Ecto neural progenitor cell (in vitro differentiated cells): Measurements from ENCODE around the gene SMAD7.

Source experiments
- DNase-seq: peaks from one replicate; pipeline ENCODE4 v3.0.0-alpha.2; 2018; ENCODE audit warnings: low spot score

Gene SMAD7, protein sequence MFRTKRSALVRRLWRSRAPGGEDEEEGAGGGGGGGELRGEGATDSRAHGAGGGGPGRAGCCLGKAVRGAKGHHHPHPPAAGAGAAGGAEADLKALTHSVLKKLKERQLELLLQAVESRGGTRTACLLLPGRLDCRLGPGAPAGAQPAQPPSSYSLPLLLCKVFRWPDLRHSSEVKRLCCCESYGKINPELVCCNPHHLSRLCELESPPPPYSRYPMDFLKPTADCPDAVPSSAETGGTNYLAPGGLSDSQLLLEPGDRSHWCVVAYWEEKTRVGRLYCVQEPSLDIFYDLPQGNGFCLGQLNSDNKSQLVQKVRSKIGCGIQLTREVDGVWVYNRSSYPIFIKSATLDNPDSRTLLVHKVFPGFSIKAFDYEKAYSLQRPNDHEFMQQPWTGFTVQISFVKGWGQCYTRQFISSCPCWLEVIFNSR

DNA sequence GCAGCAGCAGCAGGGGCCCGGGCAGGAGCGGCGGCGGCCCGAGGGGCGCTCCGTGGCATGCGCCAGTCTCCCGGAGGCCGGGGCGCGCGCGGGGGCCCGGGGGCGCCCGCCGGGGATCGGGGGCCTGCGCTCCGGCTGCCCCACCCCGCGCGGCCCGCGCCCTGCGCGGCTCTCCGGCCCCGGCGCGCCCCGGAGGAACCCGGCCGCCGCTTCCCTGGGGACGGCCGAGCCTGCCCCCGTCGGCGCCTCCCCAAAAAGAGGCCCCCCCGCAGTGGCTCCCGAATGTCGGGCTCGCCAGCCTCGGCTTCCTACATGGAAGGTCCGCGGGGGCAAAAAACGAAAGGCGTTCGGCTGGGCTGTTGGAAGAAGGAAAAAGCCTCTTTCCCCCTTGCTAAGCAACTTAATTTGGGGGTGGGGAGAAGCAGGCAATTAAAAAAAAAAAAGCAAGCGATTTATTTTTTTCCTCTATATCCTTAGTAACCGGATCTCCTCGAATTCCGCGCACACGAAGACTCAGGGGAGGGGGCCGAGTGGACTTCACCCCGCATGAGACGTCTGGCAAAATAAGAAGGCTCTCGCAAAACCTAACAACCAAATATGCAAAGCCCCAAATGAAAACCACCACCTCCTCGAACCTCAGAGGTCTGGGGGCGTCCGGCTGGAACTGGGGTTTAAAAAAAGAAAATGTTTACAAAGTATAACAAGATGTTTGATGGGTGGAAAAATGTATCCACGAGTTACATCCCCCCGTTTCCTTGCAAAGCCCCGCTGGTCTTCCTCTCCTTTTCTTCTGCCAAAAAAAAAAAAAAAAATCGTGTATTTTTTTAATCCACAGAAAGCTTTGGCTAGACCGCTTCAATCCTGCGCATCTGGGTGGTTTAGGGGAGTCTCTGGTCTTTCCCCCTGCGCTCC, at the start of gene SMAD7:
Gene SMAD7 (minus strand): TSS at position 430 of the 912 bp plus-strand sequence. CDS start 541 bp downstream, outside the sequence.
- DNase-seq: no peak

DNA sequence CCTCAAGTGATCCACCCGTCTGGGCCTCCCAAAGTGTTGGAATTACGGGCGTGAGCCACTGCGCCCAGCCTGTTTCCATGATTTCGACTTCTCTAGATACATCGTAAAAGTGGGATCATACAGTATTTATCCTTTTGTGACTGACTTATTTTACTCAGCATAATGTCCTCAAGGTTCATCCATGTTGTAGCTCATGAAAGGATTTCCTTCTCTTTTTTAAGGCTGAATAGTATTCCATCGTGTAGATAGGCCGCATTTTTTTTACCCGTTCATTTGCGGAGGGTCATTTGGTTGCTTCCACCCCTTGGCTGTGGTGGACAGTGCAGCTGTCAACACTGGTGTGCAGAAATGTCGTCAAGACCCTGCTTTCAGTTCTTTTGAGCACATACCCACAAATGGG, 48.8 kb upstream of the SMAD7 start:
- DNase-seq: no peak

DNA sequence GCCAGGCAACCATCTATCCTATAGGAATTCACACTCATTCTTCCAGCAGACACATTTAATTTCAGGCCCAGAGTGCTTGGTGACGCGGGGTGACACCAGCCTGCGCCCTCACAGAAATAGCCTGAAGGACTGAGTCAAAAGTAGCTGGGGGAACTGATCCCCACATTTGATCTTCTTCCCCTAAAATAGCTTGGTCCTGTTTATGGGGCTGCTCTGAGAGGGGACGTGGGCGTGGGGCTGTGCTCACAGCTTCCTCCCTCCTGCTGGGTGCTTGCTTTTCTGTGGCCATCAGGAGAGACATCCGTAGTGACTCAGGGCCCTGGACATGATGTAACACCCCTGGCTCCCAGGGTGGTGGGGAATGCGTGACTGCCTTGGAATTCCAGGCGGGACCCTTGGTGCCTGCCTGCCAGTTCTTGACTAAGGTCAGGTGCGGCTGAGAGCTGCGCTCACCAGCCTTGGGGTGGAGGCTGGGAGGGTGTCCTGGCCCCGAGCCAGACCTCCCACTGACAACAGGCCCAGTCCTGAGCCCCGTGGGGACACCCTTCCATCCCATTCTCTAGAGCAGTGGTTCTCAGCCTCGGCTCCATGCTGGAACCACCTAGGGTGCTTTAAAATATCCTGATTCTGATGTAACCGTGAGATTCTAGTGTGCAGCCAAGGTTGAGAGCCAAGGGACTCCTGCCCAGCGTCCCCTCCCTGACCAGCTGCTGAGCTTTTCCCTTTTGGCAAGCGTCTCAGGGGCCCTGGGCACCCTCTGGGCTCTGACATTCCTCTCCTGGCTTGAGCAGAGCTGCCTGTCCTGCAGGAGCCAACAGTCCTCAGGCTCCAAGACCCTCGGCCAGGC, 47.4 kb upstream of the SMAD7 start:
- no peak for DNase-seq

DNA sequence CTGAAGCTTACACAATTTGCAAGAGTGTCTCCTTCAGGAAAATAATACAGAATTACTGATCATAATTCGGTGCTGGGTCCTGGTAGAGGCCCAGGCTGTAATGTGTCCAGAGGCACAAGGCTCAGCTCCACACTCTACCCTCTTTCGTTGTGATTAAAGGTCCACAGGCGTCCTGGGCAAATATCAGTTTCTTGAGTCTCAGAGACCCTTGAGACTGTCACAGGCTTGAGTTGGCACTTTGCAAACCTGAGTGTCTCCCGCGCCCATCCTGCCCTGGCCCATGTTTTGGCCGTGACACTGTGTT, 46.9 kb upstream of the SMAD7 start:
- DNase-seq: no peak

DNA sequence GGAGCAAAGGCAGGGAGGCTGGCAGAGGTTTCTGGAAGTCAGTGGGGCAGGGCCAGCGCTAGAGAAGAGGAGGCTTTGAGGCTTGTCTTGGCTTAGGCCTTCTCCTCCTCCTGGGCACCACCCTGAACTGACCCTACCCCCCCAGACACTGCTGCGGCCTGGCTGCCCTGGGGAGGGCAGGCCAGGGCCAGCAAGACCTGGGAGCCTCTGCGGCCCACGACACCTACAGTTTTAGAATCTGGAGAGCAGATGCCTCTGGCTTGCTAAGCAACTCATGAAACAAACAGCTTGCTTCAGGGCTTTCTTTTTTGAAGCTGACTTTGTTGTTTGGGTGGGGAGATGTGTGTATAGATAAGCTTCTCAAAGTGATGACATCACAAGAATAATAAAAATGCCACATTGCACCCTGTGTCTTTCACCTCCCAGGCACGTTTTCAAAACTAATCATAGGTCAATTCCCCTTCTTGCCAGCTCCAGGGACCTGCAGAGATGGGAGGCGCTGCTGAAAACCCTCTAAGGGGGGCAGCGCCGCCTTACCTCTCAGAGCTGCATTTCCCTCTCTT, 46.2 kb upstream of the SMAD7 start:
- DNase-seq: no peak

DNA sequence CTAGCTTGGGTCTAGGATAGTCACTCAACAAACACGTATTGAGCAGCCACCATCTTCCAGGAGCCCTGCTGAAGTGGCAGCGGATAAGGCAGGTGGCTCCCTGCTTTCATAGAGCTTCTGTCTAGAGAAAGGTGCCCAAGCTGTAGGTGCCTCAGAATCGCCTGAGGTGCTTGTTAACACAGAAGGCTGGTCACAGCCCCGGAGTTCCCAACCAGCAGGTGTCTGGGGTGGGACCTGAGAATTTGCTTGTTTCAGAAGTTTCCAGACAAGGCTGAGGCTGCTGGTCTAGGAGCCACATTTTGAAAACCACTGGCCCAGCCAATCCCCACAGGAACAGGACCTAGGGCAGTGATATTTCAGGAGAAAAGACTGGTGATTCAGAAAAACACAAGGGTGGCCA, 45.3 kb upstream of the SMAD7 start:
- DNase-seq: no peak

DNA sequence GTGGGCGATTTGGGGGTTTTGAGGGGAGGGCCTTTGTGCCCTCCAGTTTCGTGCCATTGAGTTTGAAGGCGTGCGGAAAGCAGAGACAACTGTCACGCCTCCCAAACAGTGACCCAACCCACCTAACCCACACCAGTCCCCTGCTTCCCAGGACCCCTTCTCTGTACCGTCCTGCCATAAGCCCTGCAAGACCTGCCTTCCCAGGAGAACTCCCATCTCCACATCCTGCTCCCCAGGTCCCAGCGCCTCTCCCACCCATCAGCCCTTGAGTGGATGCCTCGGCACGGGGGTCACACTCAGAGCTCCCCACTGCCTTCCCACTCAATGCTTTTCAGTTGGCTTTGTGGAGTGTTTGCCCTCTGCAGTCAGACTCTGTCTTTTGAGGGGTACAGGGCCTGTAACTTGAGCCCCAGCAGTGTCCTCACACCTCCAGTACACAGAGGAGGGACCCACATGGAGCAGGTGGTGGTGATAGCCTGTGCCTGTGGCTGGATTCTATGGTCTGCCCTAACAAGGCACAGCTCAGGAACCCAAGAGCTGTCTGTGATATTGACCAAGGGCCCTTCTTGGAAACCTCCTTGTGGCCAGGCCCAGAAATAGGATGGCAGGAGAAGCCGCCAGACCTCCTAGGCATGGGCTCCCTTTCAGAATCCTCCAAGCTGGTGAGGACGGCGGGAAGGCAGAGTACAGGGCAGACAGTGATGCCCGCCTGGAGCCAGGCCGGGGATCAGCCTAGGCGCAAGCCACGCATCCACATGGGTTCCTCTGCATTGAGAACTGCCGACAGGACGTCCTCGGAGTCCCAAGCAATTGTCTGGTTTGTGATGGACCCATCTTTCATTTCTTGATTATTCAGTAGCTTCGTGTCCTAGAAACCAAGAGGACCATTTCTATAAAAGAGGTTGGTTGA, 44.4 kb upstream of the SMAD7 start:
- DNase-seq: no peak

DNA sequence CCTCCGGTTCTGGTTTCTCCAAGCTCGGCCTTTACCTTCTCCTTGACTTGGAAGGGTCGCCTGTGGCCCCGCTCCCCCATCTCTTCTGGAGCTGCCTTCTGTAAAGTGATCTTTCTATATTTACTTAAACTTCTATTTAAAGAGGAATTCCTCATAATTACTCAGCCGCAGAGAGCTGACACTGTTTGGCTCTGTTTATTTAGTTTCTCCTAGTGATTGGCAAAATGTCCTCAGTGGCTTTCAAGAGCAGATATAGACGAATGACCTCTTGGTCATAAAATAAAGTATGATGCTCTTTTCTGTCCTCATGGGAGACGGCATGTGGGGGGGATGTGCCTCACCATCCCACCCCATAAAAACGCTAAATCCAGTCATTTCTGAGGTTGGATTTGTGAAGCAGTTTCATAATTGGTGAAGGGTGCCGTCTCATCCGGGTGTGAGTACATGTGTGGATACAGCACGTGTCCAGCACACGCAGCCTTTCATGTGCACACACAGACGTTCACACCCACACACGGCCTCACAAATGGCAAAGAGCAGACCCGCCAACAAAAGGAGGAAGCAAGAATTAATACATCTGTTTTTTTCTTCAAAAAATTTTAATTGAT, 43.4 kb upstream of the SMAD7 start:
- DNase-seq: no peak

DNA sequence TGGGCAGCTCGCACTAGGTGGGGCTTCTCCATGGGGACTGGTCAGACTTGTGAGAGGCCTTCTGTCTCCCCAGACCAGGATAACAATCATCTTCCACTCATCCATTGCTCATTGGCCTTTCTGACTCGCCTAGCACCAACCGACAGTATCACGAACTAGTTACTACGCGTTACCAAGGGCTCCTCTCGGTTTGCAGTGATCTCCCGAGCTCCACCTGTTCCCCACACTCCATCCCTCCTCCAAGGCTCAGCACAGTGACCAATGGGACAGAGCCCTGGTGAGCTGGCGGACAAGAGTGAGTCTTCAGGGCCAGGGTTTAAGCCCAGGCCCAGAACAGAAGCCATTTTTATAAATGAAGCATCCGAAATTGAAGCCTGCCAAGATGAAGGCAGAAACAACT, 42.8 kb upstream of the SMAD7 start:
- DNase-seq: no peak

DNA sequence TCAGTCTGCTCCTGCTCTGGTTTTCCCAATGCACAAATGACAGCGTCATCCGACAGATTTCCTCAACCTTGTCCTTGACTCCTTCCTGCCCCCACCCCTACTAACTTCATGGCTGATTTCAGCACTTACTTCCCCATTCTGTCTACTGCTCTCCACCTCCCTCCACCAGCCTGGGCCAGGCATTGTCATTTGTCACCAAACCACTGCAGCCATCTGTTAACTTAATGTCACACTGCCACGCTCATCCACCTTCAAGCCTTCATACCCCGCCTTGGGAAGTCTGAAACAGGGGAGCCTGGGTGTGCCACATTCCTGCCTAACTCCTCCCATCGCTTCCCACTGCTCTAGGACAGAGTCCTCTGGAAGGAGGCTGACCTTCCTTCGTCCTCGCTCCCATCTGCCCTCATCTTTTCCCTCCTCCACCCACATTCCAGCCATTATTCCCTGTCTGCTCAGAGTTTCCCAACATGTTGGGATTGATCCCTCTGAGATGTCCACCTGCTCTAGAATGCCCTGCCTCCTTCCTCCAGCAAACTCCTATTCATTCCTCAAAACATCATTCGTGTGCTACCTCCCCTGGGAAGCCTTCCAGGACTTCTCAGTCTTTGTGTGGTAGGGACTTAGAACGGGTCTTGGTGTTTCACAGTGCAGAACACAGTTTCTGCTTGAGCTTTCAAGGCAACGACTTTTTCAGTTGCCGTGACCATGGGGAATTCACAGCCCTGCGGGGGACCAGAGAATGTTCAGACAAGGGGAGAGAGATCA, 42.2 kb upstream of the SMAD7 start:
- DNase-seq: no peak

DNA sequence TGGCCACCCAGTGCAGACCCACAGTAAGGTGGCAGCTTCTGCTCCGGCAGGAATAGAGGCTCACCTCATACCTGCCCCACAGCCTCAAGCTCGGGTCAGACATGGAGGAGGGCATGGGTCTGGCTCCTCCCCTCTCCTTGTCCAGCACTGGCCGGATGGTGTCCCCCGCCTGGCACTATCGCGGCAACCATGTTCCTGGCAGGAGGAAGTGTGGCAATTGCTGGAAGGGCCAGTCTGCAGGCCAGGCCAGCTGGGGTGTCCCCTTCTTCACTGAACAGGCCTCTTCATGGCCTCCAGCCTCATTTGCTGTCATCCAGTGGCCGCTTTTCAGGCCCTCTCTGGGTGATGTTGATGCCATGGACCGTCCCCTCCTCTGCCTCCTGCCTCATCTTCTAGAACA, 41.4 kb upstream of the SMAD7 start:
- no peak for DNase-seq

DNA sequence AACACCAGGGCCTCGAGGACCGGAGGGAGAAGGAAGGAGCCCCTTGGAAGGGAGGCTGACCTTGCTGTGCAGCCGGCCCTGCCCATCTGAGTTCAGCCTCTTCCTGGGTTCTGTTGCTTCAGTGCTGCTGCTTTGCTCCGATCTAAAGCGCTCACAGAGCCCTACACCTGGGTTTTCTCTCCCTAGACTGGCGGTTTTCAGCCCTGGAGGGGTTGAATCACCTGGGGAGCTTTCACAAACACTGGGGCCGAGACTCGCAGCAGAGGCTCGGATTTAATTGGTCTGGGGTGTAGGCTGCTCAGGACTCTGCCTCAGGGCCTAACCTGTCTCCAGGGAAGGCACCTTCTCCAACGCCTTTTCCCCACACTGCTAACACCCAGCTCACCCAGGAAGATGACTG, 40.9 kb upstream of the SMAD7 start:
- no peak for DNase-seq

DNA sequence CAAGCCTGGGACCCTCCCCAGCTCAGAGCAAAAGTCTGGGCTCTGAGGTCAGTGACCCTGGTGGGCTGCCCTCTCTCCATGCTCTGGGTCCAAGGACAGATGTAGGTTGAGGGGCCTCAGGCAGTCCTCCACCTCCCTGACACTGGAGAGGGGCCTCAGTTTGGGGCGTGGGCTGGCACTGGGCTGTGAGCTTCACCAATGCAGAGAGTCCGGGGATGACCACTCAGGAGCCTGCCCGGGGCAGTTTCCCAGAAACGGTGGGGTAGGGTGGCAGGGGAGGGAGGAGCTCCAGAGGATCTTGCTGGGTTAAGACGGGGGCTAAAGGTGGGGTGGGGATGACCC, 40.5 kb upstream of the SMAD7 start:
- DNase-seq: no peak

DNA sequence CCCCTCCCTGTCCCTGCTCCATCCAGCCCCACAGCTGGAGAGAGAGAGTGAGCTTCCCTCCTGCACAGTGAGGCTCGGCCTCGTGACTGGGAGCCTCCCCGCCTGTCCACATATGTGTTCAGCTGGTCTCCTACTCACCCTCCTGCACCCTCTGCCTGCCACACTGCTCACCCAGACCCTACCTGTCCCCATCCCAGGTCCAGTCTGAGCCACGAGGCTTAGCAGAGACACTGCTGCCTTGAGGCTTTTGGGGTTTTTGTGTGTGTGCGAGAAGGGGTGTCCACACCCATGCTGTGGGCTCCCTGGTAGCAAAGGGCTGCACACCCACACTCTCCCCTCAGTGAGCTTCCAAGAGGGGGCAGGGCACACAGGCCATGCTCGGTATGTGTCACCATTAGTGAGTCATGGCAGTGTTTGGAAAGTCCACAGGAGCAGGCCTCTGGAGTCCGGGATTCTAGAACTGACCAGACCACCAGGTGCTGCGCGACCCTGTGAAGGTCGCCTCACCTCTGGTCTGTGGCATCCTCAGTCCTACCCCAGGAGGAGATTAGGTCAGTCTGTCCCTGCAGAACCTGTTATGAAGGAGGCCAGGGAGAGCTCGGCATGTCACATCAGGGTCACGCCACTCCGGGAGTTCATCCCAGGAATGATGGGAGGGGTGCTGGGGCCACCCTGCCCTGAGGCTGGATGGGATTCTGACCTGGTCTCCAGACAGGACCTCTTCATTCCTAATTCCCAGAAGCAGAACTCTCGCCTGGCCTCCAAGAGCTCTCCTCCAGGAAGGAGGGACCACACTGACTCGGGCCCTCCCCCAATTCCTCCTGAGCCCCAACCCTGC, 39.9 kb upstream of the SMAD7 start:
- DNase-seq: peak; percentile 43

DNA sequence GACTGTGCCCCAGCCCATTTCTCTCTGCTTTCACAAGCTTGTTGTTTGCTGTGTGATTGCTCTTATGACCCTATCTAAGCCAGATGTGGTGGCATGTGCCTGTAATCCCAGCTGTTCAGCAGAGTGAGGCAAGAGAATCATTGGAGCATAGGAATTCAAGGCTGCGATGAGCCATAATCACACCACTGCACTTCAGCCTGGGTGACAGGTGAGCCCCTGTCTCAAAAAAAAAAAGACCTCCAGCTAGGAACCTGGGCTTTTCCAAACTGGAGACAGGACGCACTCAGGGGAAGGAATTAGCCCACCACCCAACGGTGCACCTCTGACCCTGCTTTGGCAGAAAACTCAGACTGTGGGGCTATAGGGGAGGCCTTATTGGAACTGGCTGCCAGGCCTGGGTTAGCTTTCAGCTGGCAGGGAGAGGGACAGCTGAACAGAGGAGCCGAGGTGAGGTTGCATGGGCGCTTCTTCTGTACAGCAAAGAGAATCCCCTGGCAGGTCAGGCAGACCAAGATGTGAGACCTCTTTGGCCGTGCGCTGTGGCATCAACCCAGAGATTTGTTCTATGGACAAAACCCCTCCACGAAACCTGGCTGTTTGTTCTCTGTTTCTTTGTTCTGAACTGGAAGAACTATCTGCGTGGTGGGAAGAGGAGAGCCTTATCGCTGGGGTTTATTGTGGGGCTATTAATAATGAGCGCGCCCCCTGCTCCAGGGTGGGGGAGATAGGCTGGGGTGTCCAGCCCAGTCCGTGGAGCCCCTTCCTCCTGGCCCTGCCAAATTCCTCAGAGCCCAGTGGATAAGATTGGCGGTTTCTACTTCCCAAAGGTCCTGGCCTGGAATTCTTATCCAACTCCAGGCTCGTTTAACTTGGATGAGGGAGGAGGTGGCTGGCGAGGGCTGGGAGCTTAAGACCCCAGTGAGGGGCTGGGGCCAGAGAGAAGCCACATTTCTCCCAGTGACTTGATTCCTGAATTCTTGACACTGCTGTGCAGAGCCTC, 38.8 kb upstream of the SMAD7 start:
- peak; percentile 39 for DNase-seq

DNA sequence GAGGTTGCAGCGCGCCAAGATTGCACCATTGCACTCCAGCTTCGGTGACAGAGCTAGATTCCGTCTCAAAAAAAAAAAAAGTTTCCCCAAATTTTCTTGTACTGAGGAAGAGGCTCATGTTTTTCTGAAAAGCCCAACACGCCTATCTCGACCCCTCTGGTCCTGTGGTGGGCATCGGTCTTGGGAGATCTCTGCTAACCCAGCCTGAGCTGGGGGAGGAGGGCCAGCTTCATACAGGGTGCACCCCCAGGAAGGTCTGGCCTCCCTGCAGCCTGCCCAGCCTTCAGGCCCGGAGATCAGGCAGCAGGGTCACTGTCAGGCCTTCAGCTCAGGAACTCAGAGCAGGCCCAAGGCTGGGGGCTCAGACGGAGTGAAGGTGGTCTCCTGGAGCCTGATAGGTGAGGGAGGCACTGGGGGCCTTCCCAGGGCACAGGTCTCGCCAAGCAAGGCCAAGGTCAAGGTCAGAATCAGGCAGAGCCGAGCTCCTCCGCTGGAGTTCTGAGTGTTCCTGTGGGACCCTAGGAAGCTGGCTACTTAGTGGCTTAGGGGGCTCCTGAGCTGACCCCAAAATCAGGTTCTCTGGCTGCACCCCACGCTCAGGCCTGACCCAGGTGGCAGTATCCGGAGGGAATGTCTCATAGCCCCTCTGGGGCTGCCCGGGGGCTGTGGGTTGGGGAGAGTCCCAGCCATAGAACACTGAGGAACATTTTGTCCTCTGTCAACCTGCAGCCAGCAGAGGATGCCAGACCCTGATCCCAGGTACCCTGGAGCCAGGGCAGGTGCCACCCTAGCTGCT, 37.9 kb upstream of the SMAD7 start:
- peak; percentile 40 for DNase-seq

DNA sequence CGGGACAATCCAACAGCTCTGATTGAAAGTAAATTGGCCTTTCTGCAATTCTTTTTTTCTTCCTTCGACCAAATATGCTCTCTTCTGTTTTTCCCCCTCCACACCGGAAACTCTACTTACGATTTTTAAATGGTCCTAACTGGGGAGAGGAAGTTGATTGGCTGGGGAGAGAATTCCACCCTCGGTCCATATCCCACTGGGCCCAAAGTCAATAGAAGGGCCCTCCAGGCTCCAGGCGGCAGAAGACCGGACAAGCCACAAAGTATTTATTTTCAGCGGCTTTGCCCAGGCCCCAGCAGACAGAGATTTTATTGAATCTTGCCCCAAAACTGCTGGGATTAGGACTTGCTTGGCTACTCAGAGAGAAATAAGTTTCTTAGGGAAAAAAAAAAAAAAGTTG, 37.1 kb upstream of the SMAD7 start:
- DNase-seq: peak; percentile 23
